ENCODE data around the gene OGA.

The OGA gene

GRCh38 chr10:101817337-101818118 lies 716 bp downstream of the OGA start:
- Mint-ChIP-seq H3K9me3 (no peaks in the 10 kb centered on the region), H3K4me3 (peak overlapping the region; percentile 92), H3K4me1 (peaks cover 64% of the 10 kb centered on the region), H3K27ac (peak overlapping the region; percentile 99), H3K27me3 (ENCODE audit: low read depth, poor library complexity) (no peaks in the 10 kb centered on the region), H3K36me3 (ENCODE audit: low read depth) (peaks cover 32% of the 10 kb centered on the region)
- TF ChIP-seq, protein P1, sequence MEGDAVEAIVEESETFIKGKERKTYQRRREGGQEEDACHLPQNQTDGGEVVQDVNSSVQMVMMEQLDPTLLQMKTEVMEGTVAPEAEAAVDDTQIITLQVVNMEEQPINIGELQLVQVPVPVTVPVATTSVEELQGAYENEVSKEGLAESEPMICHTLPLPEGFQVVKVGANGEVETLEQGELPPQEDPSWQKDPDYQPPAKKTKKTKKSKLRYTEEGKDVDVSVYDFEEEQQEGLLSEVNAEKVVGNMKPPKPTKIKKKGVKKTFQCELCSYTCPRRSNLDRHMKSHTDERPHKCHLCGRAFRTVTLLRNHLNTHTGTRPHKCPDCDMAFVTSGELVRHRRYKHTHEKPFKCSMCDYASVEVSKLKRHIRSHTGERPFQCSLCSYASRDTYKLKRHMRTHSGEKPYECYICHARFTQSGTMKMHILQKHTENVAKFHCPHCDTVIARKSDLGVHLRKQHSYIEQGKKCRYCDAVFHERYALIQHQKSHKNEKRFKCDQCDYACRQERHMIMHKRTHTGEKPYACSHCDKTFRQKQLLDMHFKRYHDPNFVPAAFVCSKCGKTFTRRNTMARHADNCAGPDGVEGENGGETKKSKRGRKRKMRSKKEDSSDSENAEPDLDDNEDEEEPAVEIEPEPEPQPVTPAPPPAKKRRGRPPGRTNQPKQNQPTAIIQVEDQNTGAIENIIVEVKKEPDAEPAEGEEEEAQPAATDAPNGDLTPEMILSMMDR (IDR thresholded peaks at IDR 0.05), result no peak
- peak; percentile 38 for DNase-seq

DNA sequence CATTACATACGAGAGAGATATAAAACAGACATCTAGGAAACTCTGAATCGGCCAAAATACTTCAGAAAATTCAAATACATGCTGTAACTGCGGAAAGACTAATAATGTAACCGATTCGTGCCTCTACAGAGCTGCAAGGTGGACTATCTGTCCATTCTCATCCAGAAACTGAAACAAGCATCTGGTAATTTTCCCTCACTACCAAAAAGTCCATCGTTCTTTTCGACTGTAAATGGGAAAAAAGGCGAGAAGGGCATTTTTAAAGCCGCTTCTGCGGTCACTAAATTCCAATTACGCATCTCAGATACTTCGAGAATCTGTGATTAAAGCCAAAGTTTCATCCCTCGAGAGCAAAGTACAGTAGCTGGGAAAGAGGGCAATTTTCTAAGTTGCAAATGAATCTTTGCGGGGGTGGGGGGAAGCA lies 1.3 kb downstream of the OGA start:
- Mint-ChIP-seq H3K4me3 (peak overlapping the region; percentile 92), H3K27me3 (ENCODE audit: low read depth, poor library complexity) (no peaks in the 10 kb centered on the region), H3K4me1 (peaks cover 64% of the 10 kb centered on the region), H3K27ac (peak overlapping the region; percentile 99), H3K9me3 (no peaks in the 10 kb centered on the region), H3K36me3 (ENCODE audit: low read depth) (peaks cover 29% of the 10 kb centered on the region)
- no peak for DNase-seq
- TF ChIP-seq, protein P1 (IDR thresholded peaks at IDR 0.05), result no peak

GRCh38 chr10:101816376-101816775 lies 1.9 kb downstream of the OGA start:
- Mint-ChIP-seq H3K27me3 (ENCODE audit: low read depth, poor library complexity) (no peaks in the 10 kb centered on the region), H3K27ac (no peak overlapping the region)

DNA sequence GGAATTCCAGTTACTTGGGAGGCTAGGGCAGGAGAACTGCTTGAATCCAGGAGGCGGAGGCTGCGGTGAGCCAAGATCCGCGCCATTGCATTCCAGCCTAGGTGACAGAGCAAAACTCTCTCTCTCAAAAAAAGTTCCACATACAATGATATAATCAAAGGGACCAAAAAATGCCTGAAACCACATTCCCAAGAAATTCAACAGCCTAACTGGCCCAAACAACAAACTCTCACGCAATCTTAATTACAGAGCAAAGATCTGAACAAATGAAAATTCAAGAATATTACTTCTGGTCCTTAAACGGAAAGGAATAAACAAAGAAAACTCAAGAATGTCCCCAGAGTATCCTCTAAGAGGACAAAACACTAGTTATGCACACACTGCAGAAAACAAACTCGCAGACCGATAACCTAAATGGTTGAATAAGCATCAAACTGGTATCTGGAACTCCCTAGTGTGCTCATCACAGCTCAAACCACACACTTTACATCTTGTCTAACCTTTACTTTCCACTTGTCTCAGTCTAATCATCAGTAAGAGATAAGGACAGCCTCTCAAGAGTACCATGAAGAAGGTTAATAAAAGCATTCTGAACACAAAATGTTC lies 3.7 kb downstream of the OGA start:
- DNase-seq, result no peak
- Mint-ChIP-seq H3K36me3 (ENCODE audit: low read depth) (peaks cover 33% of the 10 kb centered on the region), H3K4me1 (peaks cover 49% of the 10 kb centered on the region), H3K27ac (peak overlapping the region; percentile 79), H3K27me3 (ENCODE audit: low read depth, poor library complexity) (no peaks in the 10 kb centered on the region), H3K4me3 (peak overlapping the region; percentile 92), H3K9me3 (no peaks in the 10 kb centered on the region)
- TF ChIP-seq, protein P1 (IDR thresholded peaks at IDR 0.05), result no peak

More at GRCh38 chr10:101816376-101816775, 1.9 kb downstream of the OGA start:
- Mint-ChIP-seq H3K4me1 (peaks cover 58% of the 10 kb centered on the region), H3K9me3 (no peaks in the 10 kb centered on the region), H3K36me3 (ENCODE audit: low read depth) (peaks cover 25% of the 10 kb centered on the region), H3K4me3 (peak overlapping the region; percentile 92)
- DNase-seq, result no peak
- TF ChIP-seq, protein P1 (IDR thresholded peaks at IDR 0.05), result no peak

- Mint-ChIP-seq H3K27ac (no peak overlapping the region), H3K4me1 (peaks cover 38% of the 10 kb centered on the region), H3K9me3 (no peaks in the 10 kb centered on the region), H3K27me3 (ENCODE audit: low read depth, poor library complexity) (no peaks in the 10 kb centered on the region), H3K36me3 (ENCODE audit: low read depth) (peaks cover 48% of the 10 kb centered on the region), H3K4me3 (no peak overlapping the region)
- DNase-seq, result no peak
- TF ChIP-seq, protein P1 (IDR thresholded peaks at IDR 0.05), result no peak
Measured at GRCh38 chr10:101812606-101813005, 5.6 kb downstream of the OGA start.

Measured in nephron progenitor cell (in vitro differentiated cells).